K562 (cell line): Measurements from ENCODE around the gene ARHGEF40. TPM values are rescaled to one million over a fixed set of nuclear protein-coding genes. Genes with fewer than 3 reads are reported as not detected.

Experiments
- ATAC-seq: fragments of 200-7000 bp; cut with Tn5 transposase; 3 replicates; pipeline ENCODE4 v1.9.1; 2020; ENCODE audit warnings: moderate library complexity
- BruUV-seq: library from RNA; stranded (reverse); fragments of 400-500 nt; replicated peaks from 2 replicates; lab custom pipeline; 2021; lab: Mats Ljungman, UMichigan
- CTCF ChIA-PET: fragments of 300-600 bp; formaldehyde crosslinking; extraction: SDS; loops from one replicate; lab custom pipeline; 2021; ENCODE audit warnings: low intra/inter-chr PET ratio; lab: Yijun Ruan, JAX
- POLR2A ChIA-PET: fragments of 300-600, 350-650 bp; sonication (Branson Sonifier 250); formaldehyde crosslinking; extraction: SDS; loops from one replicate; lab custom pipeline; 2021; ENCODE audit warnings: antibody characterized with exemption, inconsistent platforms; lab: Yijun Ruan, JAX
- DNase-seq, 4 experiments: peaks; one replicate each; pipeline versions ENCODE4 v3.0.0 to v3.0.0-alpha.2; 2011 to 2018; ENCODE audit warnings: low spot score in 3 of 4, mixed read lengths in 3 of 4; ENCODE audit errors: extremely low read depth in 1 of 4
- FAIRE-seq: peaks from 2 replicates; lab custom pipeline; 2011; peaks lifted over from hg19 to GRCh38; lab: Jason Lieb, UNC
- H2AFZ ChIP-seq: 2 replicates; pipeline ENCODE4 v1.6.0; 2011; ENCODE audit warnings: low read depth, low read length, control low read depth, inconsistent platforms
- H3K27ac ChIP-seq: fragments of 200-600 bp; 3 replicates; pipeline ENCODE4 v1.8.0; 2011; ENCODE audit warnings: low read depth, mild to moderate bottlenecking, control low read depth, inconsistent platforms, low read length, moderate library complexity, mixed read lengths; ENCODE audit errors: extremely low read depth
- H3K27me3 ChIP-seq, 2 experiments: fragments of 300-600 bp in 1 of 2; 2 replicates in 1 of 2; 3 replicates in 1 of 2; pipeline versions ENCODE4 v1.6.0 to v1.8.0; 2011; ENCODE audit warnings: inconsistent platforms in 2 of 2, low read length in 2 of 2, mild to moderate bottlenecking in 1 of 2, mixed read lengths in 1 of 2, moderate library complexity in 1 of 2; ENCODE audit not compliant: control insufficient read depth in 2 of 2, insufficient read depth in 2 of 2
- H3K36me3 ChIP-seq: fragments of 300-600 bp; 3 replicates; pipeline ENCODE4 v1.8.0; 2011; ENCODE audit warnings: mild to moderate bottlenecking, low read length, inconsistent platforms; ENCODE audit not compliant: control insufficient read depth, insufficient read depth
- H3K4me1 ChIP-seq, 2 experiments: fragments of 200-600 bp in 1 of 2; replicated peaks in 1 of 2; 2 replicates in 1 of 2; 3 replicates in 1 of 2; pipeline versions ENCODE4 v1.5.1 to v1.8.0; 2011; ENCODE audit warnings: inconsistent platforms in 2 of 2, low read length in 2 of 2, mild to moderate bottlenecking in 1 of 2, mixed read lengths in 1 of 2, moderate library complexity in 1 of 2; ENCODE audit not compliant: control insufficient read depth in 2 of 2, insufficient read depth in 2 of 2
- H3K4me2 ChIP-seq: 2 replicates; pipeline ENCODE4 v1.6.1; 2011; ENCODE audit warnings: low read length, control low read depth, inconsistent platforms, mixed read lengths; ENCODE audit not compliant: insufficient read depth
- H3K4me3 ChIP-seq: fragments of 200-600 bp; sonication (generic), shearing (Covaris generic); 2 replicates; pipeline ENCODE4 v1.5.1; 2016; ENCODE audit warnings: control low read depth, inconsistent platforms
- H3K79me2 ChIP-seq: fragments of 200-600 bp; 3 replicates; pipeline ENCODE4 v1.8.0; 2011; ENCODE audit warnings: low read length, inconsistent platforms; ENCODE audit not compliant: control insufficient read depth, insufficient read depth
- H3K9ac ChIP-seq, 2 experiments: 2 replicates each; pipeline versions ENCODE4 v1.6.0 to v1.6.1; 2011; ENCODE audit warnings: low read depth in 2 of 2, low read length in 2 of 2, control low read depth in 1 of 2, inconsistent platforms in 1 of 2, mild to moderate bottlenecking in 1 of 2, mixed read lengths in 1 of 2; ENCODE audit not compliant: insufficient read depth in 1 of 2
- H3K9me1 ChIP-seq: one replicate; pipeline ENCODE4 v1.6.0; 2011; ENCODE audit warnings: inconsistent platforms, mild to moderate bottlenecking, low read length, moderate library complexity; ENCODE audit not compliant: control insufficient read depth, insufficient read depth
- H3K9me3 ChIP-seq: replicated peaks from 2 replicates; pipeline ENCODE4 v1.5.1; 2011; ENCODE audit warnings: low read depth, low read length, inconsistent platforms; ENCODE audit not compliant: control insufficient read depth, insufficient read depth
- H4K20me1 ChIP-seq: replicated peaks from 2 replicates; pipeline ENCODE4 v1.6.1; 2011; ENCODE audit warnings: low read length, inconsistent platforms, mixed read lengths; ENCODE audit not compliant: control insufficient read depth, insufficient read depth
- CHCHD3 ChIP-seq: fragments of 250-450 bp; sonication (Bioruptor Pico); IDR thresholded peaks from 2 replicates; pipeline ENCODE4 v2.1.2; 2022; ENCODE audit warnings: mild to moderate bottlenecking
- CHD1 ChIP-seq: fragments of 200-600 bp; sonication (generic); IDR thresholded peaks from one replicate; pipeline ENCODE4 v1.6.1; 2012; ENCODE audit warnings: mild to moderate bottlenecking, moderate library complexity, low read length, inconsistent platforms
- CHD4 ChIP-seq: fragments of 200-600 bp; sonication (generic); IDR thresholded peaks from 3 replicates; pipeline ENCODE4 v1.6.1; 2012; ENCODE audit warnings: low read depth, mild to moderate bottlenecking, mixed read lengths, low read length, inconsistent platforms; ENCODE audit not compliant: insufficient read depth, insufficient replicate concordance, poor library complexity, severe bottlenecking
- MEIS2 ChIP-seq: fragments of 450-650 bp; IDR thresholded peaks from 2 replicates; pipeline ENCODE4 v1.6.1; 2014; ENCODE audit warnings: mild to moderate bottlenecking; ENCODE audit not compliant: partially characterized antibody
- NELFE ChIP-seq: IDR thresholded peaks from 2 replicates; pipeline ENCODE4 v1.6.1; 2011; ENCODE audit warnings: mild to moderate bottlenecking; ENCODE audit not compliant: insufficient read depth, insufficient read length
- NR2C2 ChIP-seq, 2 experiments: fragments of 200-800 bp in 1 of 2; sonication (Bioruptor generic) in 1 of 2; sonication (generic) in 1 of 2; formaldehyde crosslinking in 1 of 2; IDR thresholded peaks; 2 replicates each; pipeline versions ENCODE4 v1.6.1 to v1.8.0; 2016 to 2022; ENCODE audit warnings: mild to moderate bottlenecking in 1 of 2, missing compliant biosample characterization in 1 of 2, missing genetic modification characterization in 1 of 2, missing genetic modification reagents in 1 of 2
- POLR2G ChIP-seq: fragments of 200-400 bp; formaldehyde crosslinking; IDR thresholded peaks from 2 replicates; pipeline ENCODE4 v1.6.1; 2017; ENCODE audit warnings: low read depth, mild to moderate bottlenecking, antibody characterized with exemption, low read length, moderate library complexity
- ZNF436 ChIP-seq: fragments of 250-450, 450-650 bp; sonication (Bioruptor Pico); formaldehyde crosslinking; IDR thresholded peaks from 2 replicates; pipeline ENCODE4 v1.7.0; 2020; ENCODE audit warnings: mild to moderate bottlenecking
- ZNF785 ChIP-seq: fragments of 250-450 bp; sonication (Bioruptor Pico); IDR thresholded peaks from 2 replicates; pipeline ENCODE4 v1.4.0; 2020; ENCODE audit warnings: mild to moderate bottlenecking
- WGBS: fragments of 100-300 bp; shearing (Covaris generic); methylation state at CpG from one replicate; pipeline ENCODE4 v1.1.6; 2016; ENCODE audit warnings: low coverage, mixed read lengths; ENCODE audit not compliant: insufficient coverage; ENCODE audit errors: missing lambda C conversion rate; 5-methylcytosine and 5-hydroxymethylcytosine counted together
- in situ Hi-C: fragments of 300-500 bp; cut with MboI; formaldehyde crosslinking; loops from 4 replicates; pipeline ENCODE4 v1.15.0; 2018; ENCODE audit warnings: inconsistent platforms, mixed read lengths
- intact Hi-C: fragments of 100-400 bp; cut with micrococcal nuclease; formaldehyde crosslinking; loops from 2 replicates; pipeline ENCODE4 v1.14.2; 2022
- polyA plus RNA-seq, 8 experiments: library from polyadenylated mRNA; depleted of rRNA in 4 of 8; stranded (reverse) in 5 of 8; unstranded in 3 of 8; fragments of >200 nt; fragmentation: Nextera tagmentation in 2 of 8; fragmentation: Illumina TruSeq in 1 of 8; extraction: Ambion mirVana in 2 of 8; extraction: Trizol in 1 of 8; gene quantifications; 2 replicates each; pipeline versions ENCODE4 v1.2.1 to v1.2.3, GENCODE V29; 2011 to 2014; ENCODE audit warnings: inconsistent platforms in 1 of 8, missing spikeins in 1 of 8
- total RNA-seq, 7 experiments: library from RNA; depleted of rRNA in 6 of 7; stranded (reverse); fragments of >200 nt in 6 of 7; fragmentation: Illumina TruSeq in 2 of 7; extraction: Trizol in 2 of 7; gene quantifications; 2 replicates each; pipeline versions ENCODE4 v1.2.1 to v1.2.3, GENCODE V29; 2011 to 2021; ENCODE audit warnings: low replicate concordance in 1 of 7
- TF ChIP-seq, protein P1 (sequence below): sonication (generic); formaldehyde crosslinking; IDR thresholded peaks from 2 replicates; pipeline ENCODE4 v1.9.0; 2022; ENCODE audit warnings: mild to moderate bottlenecking, missing genetic modification reagents
- TF ChIP-seq, protein P2 (sequence below): sonication (generic); formaldehyde crosslinking; IDR thresholded peaks from 2 replicates; pipeline ENCODE4 v1.8.0; 2022; ENCODE audit warnings: missing genetic modification reagents, mild to moderate bottlenecking, borderline replicate concordance

Gene ARHGEF40
- total and polyA plus RNA-seq, 9 of the 15 experiments (the other 6 are each of a cell fraction or from before 2014, with no cell fraction given), result 0.42 to 6.3 (median 3.8) TPM

DNA sequence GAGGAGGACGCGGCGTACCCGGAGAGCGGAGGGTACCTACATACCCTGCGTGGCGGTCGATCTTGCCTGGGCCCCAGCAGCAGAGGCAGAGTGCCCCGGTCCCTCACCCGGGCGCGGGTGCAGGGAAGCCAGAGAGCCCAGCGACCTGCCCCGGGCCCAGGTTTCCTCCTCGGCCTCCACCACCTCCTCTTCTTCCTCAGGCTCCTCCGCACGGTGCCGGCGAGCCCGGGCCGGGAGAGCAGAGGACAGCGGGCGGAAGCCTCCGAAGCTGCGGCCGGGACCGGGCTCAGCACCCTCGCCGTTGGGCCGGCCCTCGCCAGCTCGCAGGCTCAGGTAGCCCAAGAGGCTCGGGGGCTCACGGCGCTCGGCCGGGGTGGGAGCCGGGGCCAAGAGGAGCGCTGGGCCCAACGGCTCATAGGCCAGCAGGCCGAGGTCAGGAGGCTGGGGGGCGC is 21.7 kb downstream of the ARHGEF40 start:
- in situ Hi-C loops, result no loop called here

DNA sequence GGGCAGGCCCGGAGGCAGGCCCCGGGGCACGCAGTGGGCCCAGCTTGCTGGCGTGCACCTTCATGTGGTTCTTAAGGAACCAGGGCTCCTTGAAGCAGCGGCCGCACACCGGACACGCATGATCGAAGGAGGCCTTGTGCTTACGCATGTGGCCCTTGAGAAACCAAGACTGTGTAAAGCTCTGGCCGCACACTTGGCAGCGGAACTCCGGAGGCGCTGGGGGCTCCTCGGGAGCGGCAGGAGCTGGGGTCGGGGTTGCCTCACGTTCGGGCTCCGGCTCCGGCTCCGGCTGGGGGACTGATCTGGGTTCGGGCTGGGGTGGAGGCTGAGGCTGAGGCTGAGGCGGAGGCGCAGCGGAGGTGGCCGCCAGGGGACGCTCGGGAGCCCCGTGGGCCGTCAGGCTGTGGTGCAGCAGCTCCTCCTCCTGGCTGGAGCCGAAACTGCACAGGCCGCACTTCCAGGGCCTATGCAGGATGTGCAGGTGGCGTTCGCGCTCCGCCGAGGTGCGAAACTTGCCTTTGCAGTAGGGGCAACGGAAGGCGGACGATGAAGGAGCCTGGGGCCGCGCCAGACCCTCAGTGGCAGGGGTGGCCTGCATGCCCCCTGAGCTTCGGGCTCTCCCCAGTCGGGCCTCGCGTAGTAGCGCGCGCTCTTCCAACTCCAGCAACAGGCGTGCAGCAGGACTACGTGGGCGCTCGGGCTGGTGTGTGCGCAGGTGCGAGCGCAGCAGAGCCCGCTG is 22.3 kb downstream of the ARHGEF40 start:
- Histone ChIP-seq H3K27me3 (no peaks in the 10 kb centered on the region), H3K79me2 (no peaks in the 10 kb centered on the region), H3K4me3 (no peak overlapping the region), H3K27ac (no peak overlapping the region), H3K4me1 (peaks cover 4 to 29% of the 10 kb centered on the region in 2 experiments; a peak in 4 of 5 replicates), H3K9me1 (no peaks in the 10 kb centered on the region), H3K9ac (no peak overlapping the region), H3K4me2 (no peak overlapping the region), H3K9me3 (no peaks in the 10 kb centered on the region), H4K20me1 (no peaks in the 10 kb centered on the region), H2AFZ (no peak overlapping the region), H3K36me3 (peaks cover 5% of the 10 kb centered on the region; the same call in 1 of the 3 replicates)
- intact Hi-C loops (no loop called here), in situ Hi-C loops (no loop called here)
- peak; percentile 72 to 78 (median 74) for DNase-seq
- 29% methylated on average over 15 of the region's 59 CpGs for WGBS
- CTCF ChIA-PET, result interaction anchor here (1.5 to 2.5 kb wide), 6 partner anchors 12 to 235 kb away, joined by 5 to 21 read pairs (median 10); partner anchors contain the start of gene ARHGEF40
- peak; percentile 88 for ATAC-seq
- FAIRE-seq, result no peak
- POLR2A ChIA-PET, result interaction anchor here (0.6 to 1.3 kb wide), 4 partner anchors 9 to 22 kb away, joined by 3 read pairs; partner anchors contain the start of genes ARHGEF40 and TMEM253
- no TSS peak for BruUV-seq
- TF ChIP-seq ZNF785 (CRISPR knock-in tag) (no peak), CHD4 (no peak), ZNF436 (CRISPR knock-in tag) (no peak), CHD1 (no peak), NELFE (no peak), NR2C2 (CRISPR knock-in tag; IDR thresholded peaks at IDR 0.05) (no peak), NR2C2 (tag; IDR thresholded peaks at IDR 0.05) (no peak)
- TF ChIP-seq, protein P1, sequence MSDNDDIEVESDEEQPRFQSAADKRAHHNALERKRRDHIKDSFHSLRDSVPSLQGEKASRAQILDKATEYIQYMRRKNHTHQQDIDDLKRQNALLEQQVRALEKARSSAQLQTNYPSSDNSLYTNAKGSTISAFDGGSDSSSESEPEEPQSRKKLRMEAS, result peak; percentile 35; the same call in 1 of the 2 replicates
- TF ChIP-seq, protein P2, sequence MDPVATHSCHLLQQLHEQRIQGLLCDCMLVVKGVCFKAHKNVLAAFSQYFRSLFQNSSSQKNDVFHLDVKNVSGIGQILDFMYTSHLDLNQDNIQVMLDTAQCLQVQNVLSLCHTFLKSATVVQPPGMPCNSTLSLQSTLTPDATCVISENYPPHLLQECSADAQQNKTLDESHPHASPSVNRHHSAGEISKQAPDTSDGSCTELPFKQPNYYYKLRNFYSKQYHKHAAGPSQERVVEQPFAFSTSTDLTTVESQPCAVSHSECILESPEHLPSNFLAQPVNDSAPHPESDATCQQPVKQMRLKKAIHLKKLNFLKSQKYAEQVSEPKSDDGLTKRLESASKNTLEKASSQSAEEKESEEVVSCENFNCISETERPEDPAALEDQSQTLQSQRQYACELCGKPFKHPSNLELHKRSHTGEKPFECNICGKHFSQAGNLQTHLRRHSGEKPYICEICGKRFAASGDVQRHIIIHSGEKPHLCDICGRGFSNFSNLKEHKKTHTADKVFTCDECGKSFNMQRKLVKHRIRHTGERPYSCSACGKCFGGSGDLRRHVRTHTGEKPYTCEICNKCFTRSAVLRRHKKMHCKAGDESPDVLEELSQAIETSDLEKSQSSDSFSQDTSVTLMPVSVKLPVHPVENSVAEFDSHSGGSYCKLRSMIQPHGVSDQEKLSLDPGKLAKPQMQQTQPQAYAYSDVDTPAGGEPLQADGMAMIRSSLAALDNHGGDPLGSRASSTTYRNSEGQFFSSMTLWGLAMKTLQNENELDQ (CRISPR knock-in tag), result no peak

More for the DNA sequence above, 21.7 kb downstream of the ARHGEF40 start:
- H3K27me3 ChIP-seq, result no peaks in the 10 kb centered on the region
- intact Hi-C loops, result no loop called here
- CTCF ChIA-PET, result interaction anchor here (1.5 to 2.5 kb wide), 5 partner anchors 13 to 234 kb away, joined by 5 to 21 read pairs (median 11); partner anchors contain the start of gene ARHGEF40
- FAIRE-seq, result no peak
- H3K27ac ChIP-seq, result no peak overlapping the region
- 86% methylated on average over 10 of the region's 42 CpGs for WGBS
- no peak overlapping the region for H3K4me2 ChIP-seq
- DNase-seq, result no peak
- TF ChIP-seq MEIS2 (no peak), POLR2G (peak; percentile 14; the same call in 1 of the 2 replicates), CHCHD3 (CRISPR knock-in tag) (no peak)
- no peak overlapping the region for H3K4me3 ChIP-seq
- H2AFZ ChIP-seq, result no peak overlapping the region
- peaks cover 5% of the 10 kb centered on the region; the same call in 1 of the 3 replicates for H3K36me3 ChIP-seq
- H3K4me1 ChIP-seq, result peaks cover 2 to 29% of the 10 kb centered on the region in 2 experiments; a peak in 3 of 5 replicates
- POLR2A ChIA-PET, result interaction anchor here (0.6 to 1.1 kb wide), 3 partner anchors 8 to 20 kb away, joined by 3 read pairs; partner anchors contain the start of gene TMEM253
- H3K9ac ChIP-seq, result no peak overlapping the region
- H3K9me3 ChIP-seq, result no peaks in the 10 kb centered on the region
- no TSS peak for BruUV-seq
- H3K79me2 ChIP-seq, result no peaks in the 10 kb centered on the region
- no peak for ATAC-seq
- H3K9me1 ChIP-seq, result no peaks in the 10 kb centered on the region
- H4K20me1 ChIP-seq, result no peaks in the 10 kb centered on the region
